ENCODE data around the gene TNN.

- no peak for TF ChIP-seq CTCF (IDR thresholded peaks at IDR 0.05)
- no peak for TF ChIP-seq POLR2A (IDR thresholded peaks at IDR 0.05)
- TF ChIP-seq POLR2AphosphoS5 (IDR thresholded peaks at IDR 0.05) = no peak
- no peak for TF ChIP-seq EP300 (IDR thresholded peaks at IDR 0.05)
Observed at GRCh38 chr1:175090780-175091179, 23.1 kb downstream of the TNN start.

All from stomach (tissue), 4 donors.